Superior temporal gyrus (tissue), 1 donor: Measurements from ENCODE around the gene TATDN3.
"Not testable (repeated sequence)": the region's sequence is repeated elsewhere in the genome, so short reads cannot be mapped to it uniquely, and the experiment has no call there.

Experiments
- DNase-seq: peaks from one replicate; pipeline ENCODE4 v3.0.0-alpha.2; 2016; ENCODE audit errors: extremely low spot score

Gene TATDN3, protein sequence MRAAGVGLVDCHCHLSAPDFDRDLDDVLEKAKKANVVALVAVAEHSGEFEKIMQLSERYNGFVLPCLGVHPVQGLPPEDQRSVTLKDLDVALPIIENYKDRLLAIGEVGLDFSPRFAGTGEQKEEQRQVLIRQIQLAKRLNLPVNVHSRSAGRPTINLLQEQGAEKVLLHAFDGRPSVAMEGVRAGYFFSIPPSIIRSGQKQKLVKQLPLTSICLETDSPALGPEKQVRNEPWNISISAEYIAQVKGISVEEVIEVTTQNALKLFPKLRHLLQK

DNA sequence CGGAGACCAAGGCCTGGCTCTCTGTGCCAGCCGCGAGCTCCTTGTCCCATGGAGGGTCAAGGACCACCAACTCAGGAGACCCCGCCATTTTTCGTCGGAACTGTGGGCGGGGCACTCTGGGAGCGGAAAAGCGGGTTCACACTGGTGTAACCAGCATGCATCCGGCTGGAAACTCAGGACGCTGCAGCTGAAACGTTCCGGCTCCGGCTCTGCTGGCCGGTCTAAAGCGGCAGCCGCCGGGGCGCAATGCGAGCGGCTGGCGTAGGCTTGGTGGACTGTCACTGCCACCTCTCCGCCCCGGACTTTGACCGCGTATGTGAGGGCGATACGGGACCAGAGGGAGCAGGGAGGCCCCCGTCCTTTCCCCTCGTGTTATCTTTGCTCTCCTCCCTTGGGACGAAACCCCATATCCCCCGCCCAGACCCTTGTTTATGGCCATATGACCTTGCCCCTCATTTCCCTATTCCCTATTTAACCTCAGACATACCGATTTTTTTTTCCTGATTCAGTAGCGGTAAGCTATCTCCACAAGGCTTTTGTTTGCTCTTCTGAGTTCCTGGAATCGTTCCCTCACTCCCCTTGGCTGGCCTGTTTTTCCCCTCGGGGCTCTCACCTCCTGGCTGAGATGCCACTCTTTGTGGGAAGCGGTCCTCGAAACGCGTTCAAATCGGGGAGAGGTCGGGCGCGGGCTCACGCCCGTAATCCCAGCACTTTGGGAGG, at the start of gene TATDN3, which contains the start of gene NSL1:
TATDN3 (plus strand) TSS at position 219 of the 720 bp plus-strand sequence; CDS start at position 247, 28 bp downstream.
NSL1 (minus strand) TSS at position 102 of the 720 bp plus-strand sequence; CDS start at position 88, 14 bp downstream.
- peak; percentile 98 for DNase-seq

DNA sequence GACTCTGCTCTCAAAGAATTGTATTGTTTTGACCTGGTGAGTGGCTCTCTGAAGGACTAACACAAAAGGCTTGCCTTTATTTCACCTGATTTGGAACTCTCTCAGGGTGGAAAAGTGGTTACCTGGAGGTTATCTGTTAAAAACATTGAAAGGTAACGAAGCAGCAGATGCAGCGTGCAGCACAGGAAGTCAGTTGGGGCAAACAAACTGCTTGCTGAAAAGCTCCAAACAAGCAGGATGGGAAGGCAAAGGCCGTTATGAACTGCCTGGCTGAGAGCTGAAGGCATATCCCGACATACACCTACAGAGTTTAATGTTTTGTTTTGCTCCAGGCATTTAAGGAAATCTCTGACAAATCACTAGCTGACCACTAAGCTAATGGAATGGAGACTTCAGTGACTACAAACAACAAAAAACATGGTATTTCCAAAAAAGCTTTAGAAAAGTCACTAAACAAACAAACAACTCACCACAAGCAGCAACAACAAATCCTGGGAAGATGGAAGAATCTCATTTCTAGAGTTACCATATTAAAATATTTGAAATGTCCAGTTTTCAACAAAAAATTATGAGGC, 47.7 kb upstream of the TATDN3 start:
- no peak for DNase-seq

DNA sequence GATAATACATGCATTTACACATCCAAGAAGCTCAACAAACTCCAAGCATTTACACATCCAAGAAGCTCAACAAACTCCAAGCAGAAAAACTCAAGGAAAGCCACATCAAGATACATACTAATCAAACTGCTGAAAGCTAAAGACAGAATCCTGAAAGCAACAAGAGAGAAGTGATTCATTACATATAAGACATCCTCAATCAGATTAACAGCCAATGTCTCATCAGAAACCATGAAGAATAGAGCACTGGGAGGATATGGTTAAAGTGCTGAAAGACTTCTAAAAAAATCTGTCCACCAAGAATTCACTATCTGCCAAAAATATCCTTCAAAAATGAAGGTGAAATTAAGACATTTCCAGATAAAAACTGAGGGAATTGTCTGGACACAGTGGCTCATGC, 46.4 kb upstream of the TATDN3 start:
- no peak for DNase-seq

DNA sequence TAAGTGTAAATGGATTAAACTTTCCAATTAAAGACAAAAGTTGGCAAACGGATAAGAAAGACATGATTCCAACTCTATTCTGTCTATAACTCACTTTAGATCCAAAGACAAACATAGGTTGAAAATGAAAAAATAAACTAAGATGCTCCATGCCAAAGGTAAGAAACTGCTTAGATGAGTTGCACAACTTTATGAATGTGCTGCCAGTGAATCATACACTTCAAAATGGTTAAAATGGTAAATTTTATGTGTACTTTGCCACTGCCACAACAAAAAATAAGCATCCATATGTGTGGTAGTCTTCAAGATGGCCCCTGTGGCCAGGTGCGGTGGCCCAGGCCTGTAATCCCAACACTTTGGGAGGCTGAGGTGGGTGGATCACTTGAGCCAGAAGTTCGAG, 45.1 kb upstream of the TATDN3 start:
- DNase-seq: no peak

DNA sequence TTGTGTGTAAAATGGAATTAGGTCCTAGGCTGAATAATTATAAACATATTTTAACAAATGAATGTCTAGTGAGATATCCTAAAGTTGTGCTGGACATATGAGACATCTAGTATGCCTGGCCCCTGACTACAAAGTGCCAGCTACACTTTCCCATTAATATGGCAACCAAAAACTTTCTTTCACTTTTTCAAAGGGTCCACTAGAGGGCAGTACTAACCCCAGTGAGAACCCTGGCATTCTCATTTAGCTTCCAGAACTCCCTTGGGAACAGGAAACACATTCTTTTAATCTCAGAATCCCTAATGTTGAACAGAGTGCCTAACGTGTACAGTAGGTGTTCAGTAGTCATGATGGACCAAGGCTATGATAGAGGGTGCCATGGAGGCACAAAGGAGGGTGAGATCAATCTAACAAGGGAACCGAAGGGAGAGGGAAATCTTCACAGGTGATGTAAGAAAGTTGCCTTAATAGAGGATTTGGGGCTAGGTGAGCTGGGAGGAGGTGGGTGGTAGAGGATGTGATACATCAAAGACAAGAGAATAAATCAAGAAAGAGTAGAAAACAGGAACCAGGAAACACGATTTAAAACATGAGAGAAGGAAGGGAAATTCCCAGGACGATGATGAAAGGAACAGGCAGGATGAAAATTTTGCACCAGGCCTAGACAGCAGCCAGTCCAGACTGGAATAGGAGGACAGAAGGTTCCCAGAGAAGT, 41.7 kb upstream of the TATDN3 start:
- peak; percentile 75 for DNase-seq

DNA sequence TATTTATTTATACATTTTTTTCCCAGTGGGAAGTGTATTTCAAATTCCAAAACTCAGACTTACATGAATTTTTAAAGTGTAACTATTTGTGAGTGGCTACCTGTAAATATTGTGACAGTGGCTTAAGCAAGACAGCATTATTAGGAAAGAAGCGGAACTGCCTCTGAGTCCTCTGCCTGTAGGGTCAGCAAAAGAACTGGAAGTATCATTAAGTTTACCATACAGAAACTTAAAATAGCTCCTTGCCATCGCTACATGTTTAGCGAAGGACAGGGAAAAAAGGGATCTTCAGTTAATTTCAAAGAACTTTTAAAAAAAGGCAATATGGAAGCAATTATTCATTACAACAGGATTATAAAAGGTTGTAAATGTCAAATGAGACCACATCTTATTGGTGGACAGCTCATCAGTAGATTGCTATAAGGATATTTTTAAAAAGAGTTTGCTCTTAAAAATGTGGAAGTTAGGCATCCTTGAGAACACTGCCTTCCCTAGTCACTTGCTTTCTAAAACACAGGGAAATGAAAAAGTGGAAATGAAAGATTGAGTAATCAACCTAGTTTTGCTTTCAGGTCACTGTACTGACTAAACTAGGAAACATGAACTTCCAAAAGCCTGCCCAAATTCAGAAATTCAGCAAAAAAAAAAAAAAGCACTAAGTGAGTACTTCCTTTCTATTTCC, 39.3 kb upstream of the TATDN3 start:
- peak; percentile 37 for DNase-seq

DNA sequence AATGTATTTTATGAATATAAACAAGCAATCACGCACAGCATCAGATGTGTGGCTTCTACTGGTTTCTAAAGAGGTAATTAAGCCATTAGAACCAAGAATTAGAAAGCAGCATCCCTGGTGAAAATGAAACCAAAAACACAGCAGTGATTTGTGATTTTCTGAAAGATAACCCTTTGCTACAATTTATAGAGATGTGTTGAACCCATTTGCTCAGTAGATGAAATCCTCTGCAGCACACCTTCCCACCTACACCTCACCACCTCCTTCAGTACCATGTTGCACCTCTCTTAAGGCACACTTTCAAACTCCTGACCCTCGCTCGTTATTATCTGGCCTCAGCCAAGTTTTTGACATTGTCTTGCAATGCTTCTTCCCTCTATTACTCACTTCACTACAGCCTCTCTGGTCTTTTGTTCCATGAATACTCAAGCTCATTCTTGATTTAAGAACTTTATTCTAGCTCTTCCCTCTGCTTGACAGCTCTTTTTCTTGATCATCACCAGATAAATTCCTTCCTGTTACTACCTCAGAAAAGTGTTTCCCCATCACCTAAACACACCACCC, 38.7 kb upstream of the TATDN3 start:
- no peak for DNase-seq

DNA sequence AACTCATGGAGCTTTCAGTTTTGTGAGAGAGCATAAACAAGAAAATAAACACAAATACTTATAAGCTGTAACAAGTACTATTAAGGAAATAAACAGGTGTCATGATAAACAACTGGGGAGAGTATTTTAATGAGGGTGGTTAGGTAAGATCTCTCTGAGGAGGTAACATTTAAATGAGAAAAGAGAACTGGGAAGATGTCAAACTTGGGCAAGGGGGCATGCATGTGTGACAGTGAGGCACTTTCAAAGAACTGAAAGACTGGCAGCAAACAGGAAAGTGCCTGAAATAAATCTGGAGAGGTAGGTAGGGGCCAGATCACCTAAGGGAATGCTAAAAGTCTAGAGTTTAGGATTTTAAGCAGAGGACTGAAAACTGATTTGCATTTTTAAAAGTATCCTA, 37.9 kb upstream of the TATDN3 start:
- DNase-seq: no peak

DNA sequence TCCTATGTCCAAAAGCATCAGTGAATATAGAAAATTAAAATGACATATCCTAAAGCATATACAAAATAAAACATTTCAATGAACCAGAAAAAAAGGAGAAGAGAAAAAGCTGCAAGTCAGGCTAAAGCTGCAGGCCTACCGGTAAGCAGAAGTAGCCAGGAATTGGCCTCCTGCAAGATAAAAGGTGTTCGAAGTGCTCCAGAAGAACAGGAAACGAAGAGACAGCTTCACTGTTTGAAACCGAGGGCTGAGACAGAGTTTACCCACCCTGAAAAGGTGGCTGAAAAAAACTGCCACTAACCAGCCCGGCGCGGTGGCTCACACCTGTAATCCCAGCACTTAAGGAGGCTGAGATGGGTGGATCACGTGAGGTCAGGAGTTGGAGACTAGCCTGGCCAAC, 37.5 kb upstream of the TATDN3 start:
- DNase-seq: no peak

DNA sequence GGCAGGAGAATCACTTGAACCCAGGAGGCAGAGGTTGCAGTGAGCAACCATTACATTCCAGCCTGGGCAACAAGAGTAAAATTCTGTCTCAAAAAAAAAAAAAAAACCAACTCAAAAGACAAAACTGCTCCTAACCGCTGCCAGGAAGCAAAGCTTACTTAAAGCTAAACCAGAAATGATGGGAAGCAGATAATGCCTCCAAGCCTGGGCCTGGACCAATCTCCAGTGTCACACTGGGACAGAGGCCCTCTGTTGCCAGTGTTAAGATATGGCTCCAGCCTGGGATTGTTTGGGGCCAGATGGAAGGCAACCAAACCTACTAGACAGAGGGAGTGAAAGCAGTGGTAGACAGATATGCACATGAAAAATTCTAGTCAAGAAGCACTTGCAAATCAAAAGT, 37.0 kb upstream of the TATDN3 start:
- DNase-seq: peak; percentile 78

DNA sequence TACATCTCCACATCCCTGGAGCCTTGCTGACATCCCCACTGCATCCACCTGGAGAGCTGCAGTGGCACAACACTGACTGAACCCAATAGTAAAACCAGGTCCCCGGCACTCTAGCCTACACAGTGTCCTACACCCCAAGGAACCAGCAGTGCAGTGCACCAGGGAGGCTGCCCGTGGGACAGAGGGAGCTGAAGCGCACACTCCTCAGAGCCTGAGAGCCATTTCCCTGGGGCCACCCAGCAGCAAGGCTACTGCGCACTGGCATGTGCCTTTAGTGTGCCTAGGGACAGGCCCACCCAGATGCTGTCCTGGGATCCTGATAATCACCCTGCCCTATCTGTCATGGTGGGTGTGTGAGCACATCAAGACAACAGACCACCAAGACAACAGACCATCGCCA, 32.0 kb upstream of the TATDN3 start:
- DNase-seq: no peak

DNA sequence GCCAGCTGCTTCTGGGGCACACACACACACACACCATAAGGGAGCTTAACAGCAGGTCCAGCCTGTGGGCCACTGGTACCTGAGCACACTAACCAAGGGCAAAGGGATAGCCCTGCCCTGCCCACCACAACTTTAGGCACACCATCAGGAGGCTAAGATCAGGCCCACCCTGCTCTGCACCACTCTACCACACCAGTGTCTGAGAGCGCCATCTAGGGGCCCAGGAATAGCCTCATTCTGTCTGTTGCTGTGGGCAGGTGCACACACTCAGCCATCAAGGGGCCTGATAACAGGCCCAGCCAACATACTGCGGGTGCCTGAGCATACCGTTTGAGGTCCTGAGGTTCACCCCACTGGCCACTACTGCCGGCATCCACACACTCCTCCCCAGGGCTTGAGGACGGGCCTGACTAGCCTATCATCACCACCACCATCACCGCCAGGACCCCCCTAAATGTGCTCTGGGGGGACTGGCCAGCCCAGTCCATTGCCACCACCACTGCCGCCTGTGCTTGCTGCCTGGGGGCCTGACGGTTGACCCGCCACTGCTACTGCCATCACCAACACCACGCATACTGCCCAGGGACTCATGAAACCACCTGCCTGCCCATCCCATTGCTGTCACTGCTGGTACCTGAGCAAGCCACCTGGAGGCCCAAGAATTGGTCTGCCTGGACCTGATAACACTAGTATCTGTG, 31.4 kb upstream of the TATDN3 start:
- no peak for DNase-seq

DNA sequence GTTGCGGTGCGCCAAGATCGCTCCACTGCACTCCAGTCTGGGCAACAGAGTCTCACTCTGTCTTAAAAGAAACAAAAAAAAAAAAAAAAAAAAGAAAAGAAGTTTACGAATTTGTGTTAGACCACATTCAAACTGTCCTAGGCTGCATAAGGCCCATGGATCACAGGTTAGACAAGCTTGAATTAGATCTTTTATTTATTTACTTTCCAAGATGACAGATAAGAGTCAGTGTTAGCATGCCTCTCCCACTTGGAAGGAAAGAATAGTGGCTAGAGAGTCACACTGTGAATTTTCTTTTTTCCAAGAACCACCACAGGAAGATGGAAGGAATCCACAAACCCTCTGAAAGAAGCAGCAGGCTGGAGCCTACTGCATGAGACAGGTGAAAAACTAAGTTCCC, 29.5 kb upstream of the TATDN3 start:
- no peak for DNase-seq

DNA sequence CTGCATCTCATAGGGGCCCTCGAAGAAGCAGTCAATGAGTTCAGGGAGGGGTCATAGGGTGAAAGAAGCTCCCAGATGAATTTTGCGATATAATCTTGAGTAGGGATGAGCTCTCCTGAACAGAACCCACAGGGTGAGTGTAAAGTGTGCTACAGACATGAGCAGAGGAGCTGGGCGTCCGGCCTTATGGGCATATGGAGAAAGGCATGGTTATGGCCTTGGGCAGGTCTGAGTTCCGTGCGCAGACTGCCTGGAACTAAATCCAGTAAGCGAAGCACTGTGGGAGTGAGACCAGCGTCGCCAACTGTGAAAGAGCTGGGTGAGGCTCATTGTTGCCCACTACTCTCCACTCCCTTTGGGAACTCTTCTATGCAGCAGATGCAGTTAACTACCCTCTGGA, 28.9 kb upstream of the TATDN3 start:
- no peak for DNase-seq

DNA sequence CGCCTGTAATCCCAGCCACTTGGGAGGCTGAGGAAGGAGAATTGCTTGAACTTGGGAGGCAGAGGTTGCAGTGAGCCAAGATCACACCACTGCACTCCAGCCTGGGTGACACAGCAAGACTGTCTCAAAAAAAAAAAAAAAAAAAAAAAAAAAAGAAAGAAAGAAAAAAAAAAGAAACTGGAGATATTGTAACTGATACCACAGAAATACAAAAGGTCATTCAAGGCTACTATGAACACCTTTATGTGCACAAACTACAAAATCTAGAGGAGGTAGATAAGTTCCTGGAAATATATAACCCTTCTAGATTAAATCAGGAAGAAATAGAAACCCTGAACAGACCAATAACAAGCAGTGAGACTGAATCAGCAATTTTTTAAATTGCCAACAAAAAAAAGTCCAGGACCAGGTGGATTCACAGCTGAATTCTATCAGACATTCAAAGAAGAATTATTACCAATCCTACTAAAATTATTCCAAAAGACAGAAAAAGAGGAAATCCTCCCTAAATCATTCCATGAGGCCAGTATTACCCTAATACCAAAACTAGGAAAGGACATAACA, 26.9 kb upstream of the TATDN3 start:
- DNase-seq: not testable (repeated sequence)

DNA sequence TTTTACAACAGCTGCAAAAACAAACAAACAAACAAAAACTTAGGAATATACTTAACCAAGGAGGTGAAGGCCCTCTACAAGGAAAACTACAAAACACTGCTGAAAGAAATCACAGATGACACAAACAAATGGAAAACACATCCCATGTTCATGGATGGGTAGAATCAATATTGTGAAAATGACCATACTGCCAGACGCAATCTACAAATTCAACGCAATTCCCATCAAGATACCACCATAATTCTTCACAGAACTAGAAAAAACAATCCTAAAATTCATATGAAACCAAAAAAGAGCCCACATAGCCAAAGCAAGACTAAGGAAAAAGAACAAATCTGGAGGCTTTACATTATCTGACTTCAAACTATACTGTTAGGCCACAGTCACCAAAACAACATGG, 24.9 kb upstream of the TATDN3 start:
- not testable (repeated sequence) for DNase-seq

DNA sequence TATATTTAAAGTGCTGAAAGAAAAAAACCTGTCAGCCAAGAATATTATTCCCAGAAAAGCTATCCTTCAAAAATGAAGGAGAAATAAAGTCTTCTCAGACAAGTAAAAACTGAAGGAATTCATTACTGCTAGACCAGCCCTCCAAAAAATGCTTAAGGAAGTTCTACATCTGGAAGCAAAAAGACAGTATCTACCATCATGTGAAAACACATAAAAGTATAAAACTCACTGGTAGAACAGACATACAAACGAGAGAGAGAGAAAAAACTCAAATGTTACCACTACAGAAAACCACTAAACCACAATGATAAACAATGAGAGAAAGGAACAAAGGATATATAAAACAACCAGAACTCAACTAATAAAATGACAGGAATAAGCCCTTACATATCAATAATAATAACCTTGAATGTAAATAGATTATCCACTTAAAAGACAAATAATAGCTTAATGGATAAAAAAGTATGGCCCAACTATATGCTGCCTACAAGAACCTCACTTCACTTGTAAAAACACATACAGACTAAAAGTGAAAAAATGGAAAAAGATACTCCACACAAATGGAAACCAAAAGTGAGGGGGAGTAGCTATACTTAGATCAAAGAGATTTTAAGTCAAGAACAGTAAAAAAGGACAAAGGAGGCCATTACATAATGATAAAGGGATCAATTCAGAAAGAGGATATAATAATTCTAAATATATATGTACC, 22.1 kb upstream of the TATDN3 start:
- no peak for DNase-seq

DNA sequence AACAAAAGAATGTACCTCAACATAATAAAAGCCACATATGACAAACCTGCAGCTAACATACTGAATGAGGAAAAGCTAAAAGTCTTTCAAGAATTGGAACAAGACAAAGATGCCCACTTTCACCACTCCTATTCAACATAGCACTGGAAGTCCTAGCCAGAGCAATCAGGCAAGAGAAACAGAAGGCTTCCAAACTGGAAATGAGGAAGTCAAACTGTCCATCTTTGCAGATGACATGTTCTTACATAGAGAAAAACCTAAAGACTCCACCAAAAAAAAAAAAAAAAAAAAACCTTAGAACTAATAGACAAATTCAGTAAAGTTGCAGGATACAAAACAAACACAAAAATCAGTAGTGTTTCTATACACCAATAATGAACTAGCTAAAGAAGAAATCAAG, 20.4 kb upstream of the TATDN3 start:
- DNase-seq: no peak

DNA sequence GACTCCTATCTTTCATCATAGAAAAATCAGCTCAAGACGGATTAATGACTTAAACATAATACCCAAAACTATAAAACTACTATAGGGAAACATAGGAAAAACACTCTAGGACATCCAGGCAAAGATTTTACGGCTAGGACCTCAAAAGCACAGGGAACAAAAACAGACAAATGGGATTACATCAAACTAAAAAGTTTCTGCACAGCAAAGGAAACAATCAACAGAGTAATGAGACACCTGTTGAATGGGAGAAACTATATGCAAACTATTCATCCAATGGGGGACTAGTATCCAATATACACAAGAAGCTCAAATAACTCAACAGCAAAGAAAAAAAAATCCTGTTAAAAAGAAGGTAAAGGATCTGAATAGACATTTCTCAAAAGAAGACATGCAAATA, 18.7 kb upstream of the TATDN3 start:
- no peak for DNase-seq

DNA sequence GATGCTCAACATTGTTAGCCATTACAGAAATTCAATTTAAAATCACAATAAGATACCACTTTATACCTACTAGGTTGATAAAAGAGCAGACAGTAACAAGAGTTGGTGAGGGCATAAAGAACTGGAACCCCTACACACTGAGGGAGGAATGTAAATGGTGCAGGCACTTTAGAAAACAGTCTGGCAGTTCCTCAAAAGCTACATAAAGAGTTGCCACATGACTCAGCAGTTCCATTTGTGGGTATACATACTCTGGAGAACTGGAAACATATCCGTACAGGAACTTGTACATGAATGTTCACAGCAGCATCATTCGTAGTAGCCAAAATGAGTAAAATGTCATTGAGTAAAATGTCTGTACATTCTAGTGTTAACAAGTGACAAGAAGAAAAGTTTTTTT, 17.1 kb upstream of the TATDN3 start:
- DNase-seq: peak; percentile 44
